ENCODE measurements around the gene RNLS.

The RNLS gene

DNA sequence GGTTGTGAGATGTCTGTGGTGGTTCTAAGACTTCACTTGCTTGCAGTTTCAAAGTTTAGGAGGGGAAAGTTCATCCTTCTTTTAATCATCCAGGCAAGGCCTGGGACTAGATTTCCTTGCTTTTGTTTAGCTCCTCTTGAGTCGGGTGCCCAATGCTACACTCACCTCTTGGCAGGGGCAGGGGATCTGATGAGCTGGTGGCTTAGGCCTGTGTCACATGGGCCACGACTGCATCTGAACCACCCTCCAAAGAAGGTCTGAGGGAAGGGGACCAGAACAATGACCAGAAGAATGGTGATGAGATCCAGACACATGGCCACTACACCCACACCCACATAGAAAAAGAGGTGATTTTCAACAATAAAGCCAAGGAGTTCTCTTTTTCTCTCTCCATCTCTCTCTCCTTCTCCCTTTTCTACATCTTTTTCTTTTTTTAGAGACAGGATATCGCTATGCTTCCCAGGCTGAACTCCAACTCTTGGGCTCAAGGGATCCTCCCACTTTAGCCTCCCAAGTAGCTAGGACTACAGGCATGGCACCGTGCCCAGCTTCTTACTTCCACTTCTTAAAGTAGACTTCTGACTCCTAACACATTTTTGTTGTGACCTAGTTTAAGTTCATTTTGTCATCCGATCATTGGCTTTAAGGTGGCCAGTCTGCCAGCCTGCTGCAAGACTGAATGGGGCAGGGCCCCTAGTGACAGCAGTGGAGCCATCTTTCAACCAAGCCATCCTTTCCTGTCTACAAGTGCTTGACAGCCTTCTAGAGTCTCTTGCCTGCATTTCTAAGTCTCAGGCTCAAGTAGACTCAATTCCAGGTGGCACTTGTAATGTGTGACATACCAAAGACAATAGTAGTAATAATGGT is 350.9 kb downstream of the RNLS start:
- no peak for DNase-seq (ENCODE audit: low spot score)

DNA sequence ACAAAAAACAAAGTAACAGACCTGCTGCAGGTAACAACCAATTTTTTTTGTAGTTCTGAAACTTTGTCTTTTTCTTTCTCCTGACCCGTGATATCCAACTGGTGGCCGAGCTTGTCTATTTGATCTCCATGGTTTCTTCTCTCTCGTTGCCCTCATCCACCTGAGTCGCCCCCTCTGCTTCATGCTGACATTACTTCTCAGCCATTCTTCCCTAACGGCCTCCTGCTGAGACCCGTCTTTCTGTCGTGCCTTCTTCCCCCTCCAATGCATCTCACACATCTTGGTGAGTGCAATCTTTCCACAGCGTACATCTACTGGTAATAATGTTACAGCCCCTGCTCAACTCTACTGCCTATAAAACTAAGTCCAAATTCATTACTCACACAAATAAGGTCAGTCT is 352.9 kb downstream of the RNLS start:
- DNase-seq (ENCODE audit: low spot score) = no peak

DNA sequence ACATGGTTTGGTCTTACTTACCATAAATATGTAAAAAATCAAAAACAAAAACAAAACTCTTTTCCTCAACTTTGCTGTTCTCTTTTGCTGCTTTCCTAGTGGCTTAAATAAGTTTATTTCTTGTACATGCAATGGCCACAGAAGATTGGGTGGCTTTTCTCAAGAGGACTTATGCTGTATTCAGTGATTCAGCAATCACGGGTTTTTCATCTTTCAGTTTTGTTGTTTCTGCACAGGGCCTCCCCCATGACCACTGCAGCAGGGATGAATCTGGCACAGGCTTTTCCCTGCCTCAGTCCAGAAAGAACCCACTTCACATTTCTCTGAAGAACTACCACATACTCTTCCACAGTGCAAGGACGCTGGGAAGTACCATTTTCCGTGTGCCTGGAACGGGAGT is 355.0 kb downstream of the RNLS start:
- DNase-seq (ENCODE audit: low spot score) = no peak

DNA sequence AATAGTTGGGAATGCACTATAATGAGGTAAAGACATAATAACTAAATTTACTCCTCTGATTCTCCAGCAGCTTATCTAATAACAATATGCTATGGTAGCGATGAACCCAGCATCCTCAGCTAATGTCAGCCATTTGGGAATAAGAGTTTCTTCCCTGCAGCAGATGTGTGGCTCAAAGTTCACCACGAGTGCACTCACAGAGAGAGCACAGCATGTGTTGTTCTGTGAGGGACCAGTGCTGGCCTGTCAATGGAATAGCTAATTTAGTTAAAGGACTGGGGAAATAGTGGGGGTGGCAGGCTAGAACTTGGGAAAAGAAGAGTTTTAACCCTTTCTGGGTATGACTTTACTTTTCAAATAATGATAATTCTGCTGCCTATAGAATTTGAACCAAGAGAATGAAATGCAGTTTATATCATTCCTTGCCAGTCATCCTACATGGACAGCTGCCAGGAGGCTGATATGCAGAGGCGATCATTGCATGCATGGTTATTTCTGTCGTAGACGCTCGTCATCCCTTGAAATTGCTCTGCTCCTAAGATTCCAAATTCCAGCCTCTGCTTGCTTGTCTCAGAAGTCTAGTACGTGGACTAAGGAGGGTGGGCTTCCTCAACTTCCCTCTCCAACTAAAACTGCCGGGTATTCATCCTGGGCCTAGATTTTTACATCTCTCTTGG is 355.6 kb downstream of the RNLS start:
- no peak for DNase-seq (ENCODE audit: low spot score)

DNA sequence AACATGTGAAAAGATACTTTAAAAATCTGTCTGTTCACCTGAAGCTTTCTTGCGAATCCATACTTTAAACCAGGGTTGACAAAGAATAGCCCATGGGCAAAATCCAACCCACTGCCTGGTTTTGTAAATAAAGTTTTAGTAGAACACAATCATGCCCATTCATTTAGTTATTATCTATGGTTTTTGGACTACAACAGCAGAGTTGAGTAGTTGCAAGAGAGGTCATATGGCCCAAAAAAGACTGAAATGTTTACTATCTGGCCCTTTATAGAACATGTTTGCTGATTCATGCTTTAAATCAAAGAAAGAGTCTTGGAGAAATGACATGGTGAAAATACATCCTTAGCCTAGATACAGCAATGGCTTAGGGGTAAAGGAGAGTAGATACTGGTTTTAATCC is 356.2 kb downstream of the RNLS start:
- DNase-seq (ENCODE audit: low spot score) = no peak

DNA sequence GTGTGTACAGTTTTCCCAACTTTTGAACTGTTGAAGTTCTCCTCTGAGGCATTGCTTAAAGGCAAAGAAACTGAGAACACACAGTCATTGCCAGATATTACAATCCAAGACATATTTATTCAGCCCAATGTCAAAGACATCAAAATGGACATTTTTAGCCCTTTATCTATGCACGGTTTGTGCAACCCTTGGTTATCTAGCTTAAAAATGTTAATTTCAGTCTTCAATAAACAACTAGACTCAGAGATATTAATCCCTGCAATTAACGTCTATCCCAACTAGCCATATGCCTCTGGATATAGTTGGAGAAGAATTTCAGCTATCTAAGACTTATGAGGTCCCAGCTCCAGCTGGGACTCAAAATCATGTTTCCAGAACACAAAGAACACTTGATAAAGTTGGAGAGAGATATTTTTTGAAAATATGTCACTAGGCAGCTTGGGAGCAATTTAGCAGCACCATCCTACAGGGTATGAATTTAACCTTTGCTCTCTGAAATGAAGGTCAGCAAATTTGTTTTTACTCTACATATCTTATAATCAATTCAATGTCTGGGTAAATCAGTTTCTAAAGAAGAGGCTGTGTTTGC is 357.0 kb downstream of the RNLS start:
- DNase-seq (ENCODE audit: low spot score) = no peak

All from kidney capillary endothelial cell (primary cell).